Measurements from ENCODE around the gene CYSLTR2. TPM values are rescaled to one million over a fixed set of nuclear protein-coding genes. Genes with fewer than 3 reads are reported as not detected.

Gene CYSLTR2
- total RNA-seq, 2 donors from 2014 or later = 0.59 to 0.74 TPM

GRCh38 chr13:48746821-48747220 is 93.1 kb downstream of the CYSLTR2 start:
- no peak overlapping the region for H3K27ac ChIP-seq
- 41% methylated on average over 1 of the region's 1 CpG for WGBS
- TF ChIP-seq CTCF (IDR thresholded peaks at IDR 0.05) (no peak), POLR2AphosphoS5 (IDR thresholded peaks at IDR 0.05) (no peak), POLR2A (IDR thresholded peaks at IDR 0.05) (no peak)
- no peak for DNase-seq (ENCODE audit: low spot score)
- no peaks in the 10 kb centered on the region for H3K4me1 ChIP-seq (replicated peaks)
- no peak overlapping the region for H3K4me3 ChIP-seq
- intact Hi-C loops (cut with DNase I) = no loop called here
- H3K9me3 ChIP-seq = no peaks in the 10 kb centered on the region
- no peaks in the 10 kb centered on the region for H3K36me3 ChIP-seq
- no peaks in the 10 kb centered on the region for H3K27me3 ChIP-seq (replicated peaks; ENCODE audit: insufficient read depth)

GRCh38 chr13:48748681-48749080 is 95.0 kb downstream of the CYSLTR2 start:
- no peak for TF ChIP-seq POLR2AphosphoS5 (IDR thresholded peaks at IDR 0.05)
- no peak for TF ChIP-seq CTCF (IDR thresholded peaks at IDR 0.05)
- TF ChIP-seq POLR2A (IDR thresholded peaks at IDR 0.05) = no peak
- no peaks in the 10 kb centered on the region for H3K27me3 ChIP-seq (replicated peaks; ENCODE audit: insufficient read depth)
- no peaks in the 10 kb centered on the region for H3K4me1 ChIP-seq (replicated peaks)
- no peak overlapping the region for H3K4me3 ChIP-seq
- no peaks in the 10 kb centered on the region for H3K36me3 ChIP-seq
- no peaks in the 10 kb centered on the region for H3K9me3 ChIP-seq
- WGBS = 88% methylated on average over 2 of the region's 2 CpGs
- no peak for DNase-seq (ENCODE audit: low spot score)
- no peak overlapping the region for H3K27ac ChIP-seq
- intact Hi-C loops (cut with DNase I) = no loop called here

GRCh38 chr13:48749144-48749543 is 95.4 kb downstream of the CYSLTR2 start:
- H3K9me3 ChIP-seq = no peaks in the 10 kb centered on the region

GRCh38 chr13:48749699-48750473 is 96.2 kb downstream of the CYSLTR2 start:
- H3K9me3 ChIP-seq = no peaks in the 10 kb centered on the region
- TF ChIP-seq CTCF (IDR thresholded peaks at IDR 0.05) (peak in 2 of 4 experiments; percentile 21 to 36), POLR2A (IDR thresholded peaks at IDR 0.05) (no peak), POLR2AphosphoS5 (IDR thresholded peaks at IDR 0.05) (no peak)
- intact Hi-C loops (cut with DNase I) = loop anchor here (10.0 kb wide), 1 partner anchor 525 kb away; no protein-coding TSS in a partner anchor
- no peak for DNase-seq (ENCODE audit: low spot score)
- H3K4me1 ChIP-seq (replicated peaks) = no peaks in the 10 kb centered on the region
- no peaks in the 10 kb centered on the region for H3K27me3 ChIP-seq (replicated peaks; ENCODE audit: insufficient read depth)
- H3K4me3 ChIP-seq = no peak overlapping the region
- 43% methylated on average over 15 of the region's 15 CpGs for WGBS
- H3K27ac ChIP-seq = peak overlapping the region in 1 of 2 donors; percentile 30
- H3K36me3 ChIP-seq = no peaks in the 10 kb centered on the region

More at GRCh38 chr13:48749144-48749543, 95.4 kb downstream of the CYSLTR2 start:
- Histone ChIP-seq H3K36me3 (no peaks in the 10 kb centered on the region), H3K4me3 (no peak overlapping the region), H3K27ac (no peak overlapping the region), H3K27me3 (replicated peaks; ENCODE audit: insufficient read depth) (no peaks in the 10 kb centered on the region), H3K4me1 (replicated peaks) (no peaks in the 10 kb centered on the region)
- TF ChIP-seq POLR2AphosphoS5 (IDR thresholded peaks at IDR 0.05) (no peak), POLR2A (IDR thresholded peaks at IDR 0.05) (no peak), CTCF (IDR thresholded peaks at IDR 0.05) (no peak)
- 87% methylated on average over 4 of the region's 4 CpGs for WGBS
- DNase-seq (ENCODE audit: low spot score) = no peak
- intact Hi-C loops (cut with DNase I) = no loop called here

Measured in prostate gland (tissue), 2 donors.